K562 (cell line): Measurements from ENCODE around the gene EPB41L2.
"Not testable (repeated sequence)": the region's sequence is repeated elsewhere in the genome, so short reads cannot be mapped to it uniquely, and the experiment has no call there.

Source experiments
- CREB1 ChIP-seq, 2 experiments: sonication (generic) in 1 of 2; formaldehyde crosslinking in 1 of 2; IDR thresholded peaks; 2 replicates each; pipeline versions ENCODE4 v1.6.1 to v1.8.0; 2012 to 2022; ENCODE audit warnings: inconsistent platforms in 1 of 2, mild to moderate bottlenecking in 1 of 2, missing genetic modification reagents in 1 of 2, moderate library complexity in 1 of 2
- MAFF ChIP-seq: IDR thresholded peaks from 2 replicates; pipeline ENCODE4 v1.6.1; 2012; ENCODE audit warnings: low read length, improper control_type of control experiment
- PCBP2 ChIP-seq: fragments of 200-400 bp; formaldehyde crosslinking; IDR thresholded peaks from 2 replicates; pipeline ENCODE4 v1.6.1; 2018; ENCODE audit warnings: low read length, low read depth, mild to moderate bottlenecking, moderate library complexity; ENCODE audit not compliant: poor library complexity, severe bottlenecking
- POLR2A ChIP-seq: fragments of 450-650 bp; conservative IDR thresholded peaks from 2 replicates; pipeline ENCODE4 v1.6.1; 2016
- SOX6 ChIP-seq: fragments of 450-650 bp; IDR thresholded peaks from 2 replicates; pipeline ENCODE4 v1.6.1; 2014; ENCODE audit warnings: mild to moderate bottlenecking
- ZKSCAN8 ChIP-seq: fragments of 200-800 bp; sonication (Bioruptor generic); IDR thresholded peaks from 2 replicates; pipeline ENCODE4 v1.6.1; 2016; ENCODE audit warnings: missing genetic modification characterization, missing compliant biosample characterization
- TF ChIP-seq, protein P1 (sequence below), 3 experiments: IDR thresholded peaks in 2 of 3; conservative IDR thresholded peaks in 1 of 3; 2 replicates each; pipeline ENCODE4 v1.5.1; 2011 to 2012; ENCODE audit warnings: low read length in 3 of 3, mild to moderate bottlenecking in 3 of 3, control low read depth in 2 of 3, improper control_type of control experiment in 1 of 3, inconsistent platforms in 1 of 3, low read depth in 1 of 3, mixed read lengths in 1 of 3, moderate library complexity in 1 of 3; ENCODE audit not compliant: insufficient read depth in 2 of 3

DNA sequence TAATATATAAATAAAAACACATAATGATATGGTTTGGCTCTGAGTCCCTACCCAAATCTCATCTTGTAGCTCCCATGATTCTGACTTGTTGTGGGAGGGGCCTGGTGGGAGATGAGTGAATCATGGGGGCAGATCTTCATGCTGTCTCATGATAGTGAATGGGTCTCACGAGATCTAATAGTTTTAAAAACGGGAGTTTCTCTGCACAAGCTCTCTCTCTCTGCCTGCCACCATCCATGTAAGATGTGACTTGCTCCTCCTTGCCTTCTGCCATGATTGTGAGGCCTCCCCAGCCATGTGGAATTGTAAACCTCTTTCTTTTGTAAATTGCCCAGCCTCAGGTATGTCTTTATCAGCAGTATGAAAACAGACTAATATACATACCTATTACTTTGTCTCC, 147.4 kb downstream of the EPB41L2 start:
- TF ChIP-seq, protein P1, sequence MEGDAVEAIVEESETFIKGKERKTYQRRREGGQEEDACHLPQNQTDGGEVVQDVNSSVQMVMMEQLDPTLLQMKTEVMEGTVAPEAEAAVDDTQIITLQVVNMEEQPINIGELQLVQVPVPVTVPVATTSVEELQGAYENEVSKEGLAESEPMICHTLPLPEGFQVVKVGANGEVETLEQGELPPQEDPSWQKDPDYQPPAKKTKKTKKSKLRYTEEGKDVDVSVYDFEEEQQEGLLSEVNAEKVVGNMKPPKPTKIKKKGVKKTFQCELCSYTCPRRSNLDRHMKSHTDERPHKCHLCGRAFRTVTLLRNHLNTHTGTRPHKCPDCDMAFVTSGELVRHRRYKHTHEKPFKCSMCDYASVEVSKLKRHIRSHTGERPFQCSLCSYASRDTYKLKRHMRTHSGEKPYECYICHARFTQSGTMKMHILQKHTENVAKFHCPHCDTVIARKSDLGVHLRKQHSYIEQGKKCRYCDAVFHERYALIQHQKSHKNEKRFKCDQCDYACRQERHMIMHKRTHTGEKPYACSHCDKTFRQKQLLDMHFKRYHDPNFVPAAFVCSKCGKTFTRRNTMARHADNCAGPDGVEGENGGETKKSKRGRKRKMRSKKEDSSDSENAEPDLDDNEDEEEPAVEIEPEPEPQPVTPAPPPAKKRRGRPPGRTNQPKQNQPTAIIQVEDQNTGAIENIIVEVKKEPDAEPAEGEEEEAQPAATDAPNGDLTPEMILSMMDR (IDR thresholded peaks at IDR 0.05 in 2 of 3, conservative IDR thresholded peaks at IDR 0.05 in 1 of 3; ENCODE audit: insufficient read depth in 2 of 3, low read depth in 1 of 3, low read length in 3 of 3) = not testable (repeated sequence)
- not testable (repeated sequence) for TF ChIP-seq CREB1 (IDR thresholded peaks at IDR 0.05); CREB1 (CRISPR knock-in tag; IDR thresholded peaks at IDR 0.05); ZKSCAN8; SOX6; PCBP2; MAFF; POLR2A
